ENCODE measurements around the gene MAST4. TPM values are rescaled to one million over a fixed set of nuclear protein-coding genes. Genes with fewer than 3 reads are reported as not detected.
A peak's percentile ranks its signal among the peaks of the same experiment; 100 is the strongest.

MAST4 gene
- total RNA-seq, 4 donors from 2014 or later, result 55.3 to 148 (median 110) TPM

GRCh38 chr5:67196537-67197059 lies 600.4 kb downstream of the MAST4 start, which contains the start of gene CD180:
TSS of gene CD180 (minus strand) at chr5:67196799. CDS start at chr5:67196641, 158 bp downstream.
- H3K27ac ChIP-seq, result peak within 1 kb of the TSS in 2 of 4 donors; percentile 7 to 21
- DNase-seq, result no peak
- peak within 1 kb of the TSS in 1 of 4 donors; percentile 35 for H3K4me3 ChIP-seq
- TF ChIP-seq CTCF (IDR thresholded peaks at IDR 0.05) (no peak), POLR2A (IDR thresholded peaks at IDR 0.05) (no peak)
- H3K4me1 ChIP-seq, result peaks cover 0 to 14% (median 11%) of the 10 kb centered on the region in 3 donors
- no peaks in the 10 kb centered on the region for H3K27me3 ChIP-seq
- intact Hi-C loops (cut with DNase I), result no loop called here
- H3K9me3 ChIP-seq, result no peaks in the 10 kb centered on the region
- 60 to 71% methylated on average over 4 to 5 of the region's 5 CpGs for WGBS, 2 donors
- no peaks in the 10 kb centered on the region for H3K36me3 ChIP-seq

GRCh38 chr5:67197536-67197935 lies 601.3 kb downstream of the MAST4 start:
- DNase-seq, result no peak
- Histone ChIP-seq H3K9me3 (no peaks in the 10 kb centered on the region), H3K27ac (peak overlapping the region in 1 of 4 donors; percentile 7), H3K4me1 (peaks cover 0 to 13% (median 11%) of the 10 kb centered on the region in 3 donors), H3K27me3 (no peaks in the 10 kb centered on the region), H3K36me3 (no peaks in the 10 kb centered on the region), H3K4me3 (no peak overlapping the region)
- no peak for TF ChIP-seq CTCF (IDR thresholded peaks at IDR 0.05)
- TF ChIP-seq POLR2A (IDR thresholded peaks at IDR 0.05), result no peak
- intact Hi-C loops (cut with DNase I), result no loop called here
- 79 to 91% methylated on average over 1 of the region's 1 CpG for WGBS, 2 donors

GRCh38 chr5:67198917-67199316 lies 602.7 kb downstream of the MAST4 start:
- peaks cover 0 to 11% (median 0%) of the 10 kb centered on the region in 3 donors for H3K4me1 ChIP-seq
- TF ChIP-seq CTCF (IDR thresholded peaks at IDR 0.05), result no peak
- TF ChIP-seq POLR2A (IDR thresholded peaks at IDR 0.05), result no peak
- H3K27ac ChIP-seq, result no peak overlapping the region
- H3K27me3 ChIP-seq, result no peaks in the 10 kb centered on the region
- DNase-seq, result no peak
- WGBS, 2 donors, result 58 to 74% methylated on average over 1 of the region's 1 CpG
- H3K4me3 ChIP-seq, result no peak overlapping the region
- H3K36me3 ChIP-seq, result no peaks in the 10 kb centered on the region
- no peaks in the 10 kb centered on the region for H3K9me3 ChIP-seq
- intact Hi-C loops (cut with DNase I), result no loop called here

GRCh38 chr5:67199859-67200258 lies 603.7 kb downstream of the MAST4 start:
- Histone ChIP-seq H3K9me3 (no peaks in the 10 kb centered on the region), H3K27ac (no peak overlapping the region), H3K27me3 (no peaks in the 10 kb centered on the region), H3K4me3 (no peak overlapping the region), H3K36me3 (no peaks in the 10 kb centered on the region), H3K4me1 (peaks cover 3 to 11% (median 5%) of the 10 kb centered on the region in 3 donors)
- intact Hi-C loops (cut with DNase I), result no loop called here
- no peak for DNase-seq
- TF ChIP-seq CTCF (IDR thresholded peaks at IDR 0.05) (no peak), POLR2A (IDR thresholded peaks at IDR 0.05) (no peak)

GRCh38 chr5:67200809-67201562 lies 604.8 kb downstream of the MAST4 start:
- Histone ChIP-seq H3K9me3 (no peaks in the 10 kb centered on the region), H3K4me3 (no peak overlapping the region), H3K27me3 (no peaks in the 10 kb centered on the region), H3K4me1 (peaks cover 3 to 6% (median 3%) of the 10 kb centered on the region in 3 donors), H3K27ac (no peak overlapping the region), H3K36me3 (no peaks in the 10 kb centered on the region)
- DNase-seq, result no peak
- intact Hi-C loops (cut with DNase I), result no loop called here
- TF ChIP-seq POLR2A (IDR thresholded peaks at IDR 0.05), result no peak
- no peak for TF ChIP-seq CTCF (IDR thresholded peaks at IDR 0.05)
- WGBS, 2 donors, result 91 to 96% methylated on average over 2 of the region's 2 CpGs

Measured in esophagus squamous epithelium (tissue), 5 donors.